Liver (tissue), 9 donors: ENCODE results near the gene ZSCAN16. TPM values are rescaled to one million over a fixed set of nuclear protein-coding genes. Genes with fewer than 3 reads are reported as not detected.

Source experiments
- DNase-seq: peaks from one replicate; pipeline ENCODE4 v3.0.0-alpha.2; 2017; ENCODE audit warnings: low spot score
- H3K27ac ChIP-seq, 2 donors: one replicate each; pipeline ENCODE4 v1.7.0; 2013; ENCODE audit warnings: inconsistent platforms in 2 of 2, low read length in 2 of 2, control low read depth in 1 of 2, low read depth in 1 of 2, mild to moderate bottlenecking in 1 of 2
- H3K27me3 ChIP-seq, 4 donors: one replicate each; pipeline versions ENCODE4 v1.6.1 to v1.7.0; 2013; ENCODE audit warnings: low read length in 3 of 4, inconsistent platforms in 1 of 4, mild to moderate bottlenecking in 1 of 4, moderate library complexity in 1 of 4; ENCODE audit not compliant: control insufficient read depth in 4 of 4, insufficient read depth in 4 of 4
- H3K36me3 ChIP-seq, 4 donors: one replicate each; pipeline versions ENCODE4 v1.6.1 to v1.7.0; 2013; ENCODE audit warnings: low read length in 3 of 4, mild to moderate bottlenecking in 3 of 4, low read depth in 1 of 4, moderate library complexity in 1 of 4; ENCODE audit not compliant: control insufficient read depth in 4 of 4, insufficient read depth in 3 of 4
- H3K4me1 ChIP-seq, 4 donors: one replicate each; pipeline versions ENCODE4 v1.6.1 to v1.7.0; 2013; ENCODE audit warnings: low read length in 3 of 4, mild to moderate bottlenecking in 3 of 4, moderate library complexity in 1 of 4; ENCODE audit not compliant: control insufficient read depth in 4 of 4, insufficient read depth in 4 of 4
- H3K4me3 ChIP-seq, 3 donors: one replicate each; pipeline versions ENCODE4 v1.6.1 to v1.7.0; 2013; ENCODE audit warnings: low read length in 3 of 3, control low read depth in 1 of 3, low read depth in 1 of 3, mild to moderate bottlenecking in 1 of 3
- H3K9ac ChIP-seq, 2 donors: one replicate each; pipeline ENCODE4 v1.7.0; 2013; ENCODE audit warnings: low read length in 2 of 2, mild to moderate bottlenecking in 2 of 2, moderate library complexity in 2 of 2, control low read depth in 1 of 2, low read depth in 1 of 2
- H3K9me3 ChIP-seq, 4 donors: one replicate each; pipeline versions ENCODE4 v1.6.1 to v1.7.0; 2013; ENCODE audit warnings: low read length in 3 of 4; ENCODE audit not compliant: control insufficient read depth in 4 of 4
- EGR1 ChIP-seq, 2 donors: IDR thresholded peaks; 2 replicates each; pipeline ENCODE4 v1.6.1; 2016 to 2018; ENCODE audit warnings: antibody characterized with exemption in 2 of 2, low read depth in 2 of 2
- FOXA1 ChIP-seq: IDR thresholded peaks from 2 replicates; pipeline ENCODE4 v1.6.1; 2016; ENCODE audit warnings: antibody characterized with exemption
- FOXA2 ChIP-seq: IDR thresholded peaks from 2 replicates; pipeline ENCODE4 v1.6.1; 2016; ENCODE audit warnings: antibody characterized with exemption
- GABPA ChIP-seq, 2 donors: IDR thresholded peaks in 1 of 2; conservative IDR thresholded peaks in 1 of 2; 2 replicates each; pipeline ENCODE4 v1.6.1; 2016; ENCODE audit warnings: antibody characterized with exemption in 2 of 2, mild to moderate bottlenecking in 1 of 2, moderate library complexity in 1 of 2
- HNF4A ChIP-seq, 2 donors: conservative IDR thresholded peaks; 2 replicates each; pipeline ENCODE4 v1.6.1; 2016; ENCODE audit warnings: antibody characterized with exemption in 2 of 2, mild to moderate bottlenecking in 2 of 2
- HNF4G ChIP-seq: IDR thresholded peaks from 2 replicates; pipeline ENCODE4 v1.6.1; 2016; ENCODE audit warnings: antibody characterized with exemption
- JUND ChIP-seq, 2 donors: IDR thresholded peaks; 2 replicates each; pipeline ENCODE4 v1.6.1; 2016; ENCODE audit warnings: antibody characterized with exemption in 2 of 2
- NR2F2 ChIP-seq: IDR thresholded peaks from 2 replicates; pipeline ENCODE4 v1.6.1; 2016; ENCODE audit warnings: antibody characterized with exemption
- RAD21 ChIP-seq, 2 donors: IDR thresholded peaks; 2 replicates each; pipeline ENCODE4 v1.6.1; 2016; ENCODE audit warnings: antibody characterized with exemption in 2 of 2, mild to moderate bottlenecking in 2 of 2
- RXRA ChIP-seq, 2 donors: IDR thresholded peaks; 2 replicates each; pipeline ENCODE4 v1.6.1; 2017 to 2018; ENCODE audit warnings: antibody characterized with exemption in 2 of 2, mild to moderate bottlenecking in 1 of 2
- SP1 ChIP-seq: IDR thresholded peaks from 2 replicates; pipeline ENCODE4 v1.6.1; 2018; ENCODE audit warnings: antibody characterized with exemption, mild to moderate bottlenecking
- TAF1 ChIP-seq: conservative IDR thresholded peaks from 2 replicates; pipeline ENCODE4 v1.6.1; 2016; ENCODE audit warnings: antibody characterized with exemption, mild to moderate bottlenecking
- YY1 ChIP-seq: IDR thresholded peaks from 2 replicates; pipeline ENCODE4 v1.6.1; 2016; ENCODE audit warnings: antibody characterized with exemption, mild to moderate bottlenecking
- WGBS: extraction: QIAGEN DNeasy Blood & Tissue Kit; methylation state at CpG from one replicate; pipeline ENCODE4 v1.1.7; 2013; 5-methylcytosine and 5-hydroxymethylcytosine counted together
- polyA plus RNA-seq, 2 donors: library from polyadenylated mRNA; stranded (reverse) in 1 of 2; unstranded in 1 of 2; fragments of 200-250 nt in 1 of 2; fragments of >200 nt in 1 of 2; fragmentation: Nextera tagmentation in 1 of 2; extraction: Ambion mirVana in 1 of 2; gene quantifications; one replicate each; pipeline versions ENCODE4 v1.2.1 to v1.2.3, GENCODE V29; 2013 to 2015
- total RNA-seq, 2 donors: library from RNA; depleted of rRNA; stranded (reverse); fragments of >200 nt; gene quantifications; one replicate each; pipeline ENCODE4 v1.2.3, GENCODE V29; 2014
- TF ChIP-seq, protein P1 (sequence below): IDR thresholded peaks from 2 replicates; pipeline ENCODE4 v1.6.1; 2016; ENCODE audit warnings: antibody characterized with exemption
- TF ChIP-seq, protein P2 (sequence below): IDR thresholded peaks from 2 replicates; pipeline ENCODE4 v1.6.1; 2016; ENCODE audit warnings: antibody characterized with exemption
- TF ChIP-seq, protein P3 (sequence below): fragments of 150-350 bp; IDR thresholded peaks from 2 replicates; pipeline ENCODE4 v1.5.1; 2017; ENCODE audit warnings: improper control_type of control experiment, low read depth, low read length; ENCODE audit not compliant: missing input control
- donor health status: healthy.
- donor health status: healthy.
- donor health status: healthy.
- donor health status: healthy.
- donor health status: healthy.

Gene ZSCAN16
- total and polyA plus RNA-seq, 4 donors: 1.5 to 3.5 (median 2.7) TPM

DNA sequence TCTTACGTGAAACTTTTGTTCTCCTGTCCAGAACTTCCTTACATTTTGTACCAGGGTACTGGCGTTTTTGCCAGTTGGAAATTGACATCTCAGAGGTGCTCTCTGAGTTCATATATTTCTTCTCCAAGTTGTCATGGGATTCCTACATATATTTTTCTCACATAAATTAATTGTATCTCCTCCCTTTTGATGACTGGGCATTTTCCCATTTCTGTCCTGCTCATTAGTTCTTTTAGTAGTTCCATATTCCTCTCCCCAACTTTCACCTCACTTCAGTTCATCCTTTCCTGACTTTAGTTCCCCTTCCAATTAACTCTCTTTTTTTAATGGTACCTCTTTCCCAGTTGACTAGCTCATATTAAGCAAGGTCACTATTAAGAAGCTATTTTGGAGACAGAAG, 28.1 kb downstream of the ZSCAN16 start:
- DNase-seq: no peak
- H3K27me3 ChIP-seq: no peaks in the 10 kb centered on the region
- no peak overlapping the region for H3K4me3 ChIP-seq
- no peak overlapping the region for H3K27ac ChIP-seq
- H3K9ac ChIP-seq: no peak overlapping the region
- peaks cover 28 to 81% (median 73%) of the 10 kb centered on the region in 4 donors for H3K36me3 ChIP-seq
- 98% methylated on average over 2 of the region's 2 CpGs for WGBS
- no peaks in the 10 kb centered on the region for H3K4me1 ChIP-seq
- peaks cover 2 to 19% (median 7%) of the 10 kb centered on the region in 4 donors for H3K9me3 ChIP-seq
- TF ChIP-seq NR2F2 (no peak), FOXA2 (no peak)

DNA sequence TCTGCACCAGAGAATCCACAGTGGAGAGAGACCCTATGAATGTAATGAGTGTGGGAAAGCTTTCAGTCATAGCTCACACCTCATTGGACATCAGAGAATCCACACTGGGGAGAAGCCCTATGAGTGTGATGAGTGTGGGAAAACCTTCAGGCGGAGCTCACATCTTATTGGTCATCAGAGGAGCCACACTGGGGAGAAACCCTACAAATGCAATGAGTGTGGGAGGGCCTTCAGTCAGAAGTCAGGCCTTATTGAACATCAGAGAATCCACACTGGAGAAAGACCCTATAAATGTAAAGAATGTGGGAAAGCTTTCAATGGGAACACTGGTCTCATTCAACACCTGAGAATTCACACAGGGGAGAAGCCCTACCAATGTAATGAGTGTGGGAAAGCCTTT, 29.1 kb downstream of the ZSCAN16 start:
- no peak for DNase-seq
- H3K9me3 ChIP-seq: peaks cover 2 to 19% (median 7%) of the 10 kb centered on the region in 4 donors
- H3K27me3 ChIP-seq: no peaks in the 10 kb centered on the region
- H3K9ac ChIP-seq: no peak overlapping the region
- no peak overlapping the region for H3K4me3 ChIP-seq
- 96% methylated on average over 1 of the region's 1 CpG for WGBS
- peaks cover 25 to 76% (median 66%) of the 10 kb centered on the region in 4 donors for H3K36me3 ChIP-seq
- H3K4me1 ChIP-seq: no peaks in the 10 kb centered on the region
- H3K27ac ChIP-seq: no peak overlapping the region
- TF ChIP-seq GABPA (IDR thresholded peaks at IDR 0.05 in 1 of 2, conservative IDR thresholded peaks at IDR 0.05 in 1 of 2) (no peak), TAF1 (no peak), HNF4G (no peak), JUND (IDR thresholded peaks at IDR 0.05) (no peak), FOXA2 (no peak), NR2F2 (no peak)
- TF ChIP-seq, protein P1, sequence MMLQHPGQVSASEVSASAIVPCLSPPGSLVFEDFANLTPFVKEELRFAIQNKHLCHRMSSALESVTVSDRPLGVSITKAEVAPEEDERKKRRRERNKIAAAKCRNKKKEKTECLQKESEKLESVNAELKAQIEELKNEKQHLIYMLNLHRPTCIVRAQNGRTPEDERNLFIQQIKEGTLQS: no peak
- TF ChIP-seq, protein P2, sequence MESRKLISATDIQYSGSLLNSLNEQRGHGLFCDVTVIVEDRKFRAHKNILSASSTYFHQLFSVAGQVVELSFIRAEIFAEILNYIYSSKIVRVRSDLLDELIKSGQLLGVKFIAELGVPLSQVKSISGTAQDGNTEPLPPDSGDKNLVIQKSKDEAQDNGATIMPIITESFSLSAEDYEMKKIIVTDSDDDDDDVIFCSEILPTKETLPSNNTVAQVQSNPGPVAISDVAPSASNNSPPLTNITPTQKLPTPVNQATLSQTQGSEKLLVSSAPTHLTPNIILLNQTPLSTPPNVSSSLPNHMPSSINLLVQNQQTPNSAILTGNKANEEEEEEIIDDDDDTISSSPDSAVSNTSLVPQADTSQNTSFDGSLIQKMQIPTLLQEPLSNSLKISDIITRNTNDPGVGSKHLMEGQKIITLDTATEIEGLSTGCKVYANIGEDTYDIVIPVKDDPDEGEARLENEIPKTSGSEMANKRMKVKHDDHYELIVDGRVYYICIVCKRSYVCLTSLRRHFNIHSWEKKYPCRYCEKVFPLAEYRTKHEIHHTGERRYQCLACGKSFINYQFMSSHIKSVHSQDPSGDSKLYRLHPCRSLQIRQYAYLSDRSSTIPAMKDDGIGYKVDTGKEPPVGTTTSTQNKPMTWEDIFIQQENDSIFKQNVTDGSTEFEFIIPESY: no peak

DNA sequence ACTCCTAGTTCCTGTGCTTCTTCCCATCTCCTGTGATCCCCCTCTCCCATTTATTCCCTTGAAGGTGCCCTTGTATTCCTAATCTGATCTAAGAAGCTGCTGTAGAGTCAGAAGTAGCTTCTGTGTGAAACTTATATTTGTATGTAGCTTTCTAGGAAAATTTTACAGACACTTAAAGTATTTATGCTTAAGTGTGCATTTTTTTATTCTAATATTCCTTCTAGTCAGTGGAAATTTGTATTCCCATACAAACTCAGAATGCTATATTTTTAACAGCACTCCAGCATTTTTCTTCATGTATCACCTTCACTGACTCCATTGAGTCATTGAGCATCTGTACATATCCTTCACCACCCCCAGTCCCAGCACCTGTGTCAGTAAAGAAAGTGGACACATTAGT, 29.9 kb downstream of the ZSCAN16 start:
- H3K36me3 ChIP-seq: peaks cover 20 to 71% (median 59%) of the 10 kb centered on the region in 4 donors
- TF ChIP-seq EGR1 (IDR thresholded peaks at IDR 0.05; ENCODE audit: low read depth in 2 of 2) (no peak), JUND (IDR thresholded peaks at IDR 0.05) (no peak), SP1 (no peak), FOXA1 (no peak), GABPA (IDR thresholded peaks at IDR 0.05 in 1 of 2, conservative IDR thresholded peaks at IDR 0.05 in 1 of 2) (no peak), HNF4A (conservative IDR thresholded peaks at IDR 0.05) (no peak), HNF4G (no peak)
- H3K9ac ChIP-seq: no peak overlapping the region

DNA sequence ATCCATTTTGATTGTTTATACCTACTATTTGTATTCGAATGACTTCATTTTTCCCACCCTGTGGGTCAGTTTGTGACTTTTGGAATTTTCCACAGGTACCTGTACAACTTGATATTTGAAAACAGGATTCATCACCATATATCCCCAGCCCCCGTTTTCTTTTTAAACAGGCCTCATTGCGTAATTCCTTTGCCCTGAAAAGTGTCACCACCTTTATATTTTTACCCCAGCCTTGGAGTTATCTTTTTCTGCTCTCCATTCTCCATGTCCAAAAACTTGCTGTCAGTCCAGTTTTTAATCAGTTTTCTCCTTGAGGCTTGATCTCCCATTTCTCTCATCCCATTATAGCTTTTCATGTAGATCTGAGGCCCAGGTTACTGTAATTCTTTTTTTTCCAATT, 33.9 kb downstream of the ZSCAN16 start:
- no peak for DNase-seq
- Histone ChIP-seq H3K4me3 (no peak overlapping the region), H3K9me3 (peaks cover 1 to 6% (median 3%) of the 10 kb centered on the region in 4 donors), H3K9ac (no peak overlapping the region), H3K27me3 (no peaks in the 10 kb centered on the region), H3K36me3 (peaks cover 8 to 32% (median 26%) of the 10 kb centered on the region in 4 donors), H3K27ac (no peak overlapping the region), H3K4me1 (peaks cover 0 to 7% (median 5%) of the 10 kb centered on the region in 4 donors)
- 96% methylated on average over 3 of the region's 3 CpGs for WGBS
- TF ChIP-seq EGR1 (IDR thresholded peaks at IDR 0.05; ENCODE audit: low read depth in 2 of 2) (no peak), GABPA (IDR thresholded peaks at IDR 0.05 in 1 of 2, conservative IDR thresholded peaks at IDR 0.05 in 1 of 2) (no peak), SP1 (no peak), HNF4G (no peak), RAD21 (IDR thresholded peaks at IDR 0.05) (no peak), RXRA (IDR thresholded peaks at IDR 0.05) (no peak), FOXA1 (no peak), YY1 (no peak), NR2F2 (no peak), HNF4A (conservative IDR thresholded peaks at IDR 0.05) (no peak), JUND (IDR thresholded peaks at IDR 0.05) (no peak)
- TF ChIP-seq, protein P3, sequence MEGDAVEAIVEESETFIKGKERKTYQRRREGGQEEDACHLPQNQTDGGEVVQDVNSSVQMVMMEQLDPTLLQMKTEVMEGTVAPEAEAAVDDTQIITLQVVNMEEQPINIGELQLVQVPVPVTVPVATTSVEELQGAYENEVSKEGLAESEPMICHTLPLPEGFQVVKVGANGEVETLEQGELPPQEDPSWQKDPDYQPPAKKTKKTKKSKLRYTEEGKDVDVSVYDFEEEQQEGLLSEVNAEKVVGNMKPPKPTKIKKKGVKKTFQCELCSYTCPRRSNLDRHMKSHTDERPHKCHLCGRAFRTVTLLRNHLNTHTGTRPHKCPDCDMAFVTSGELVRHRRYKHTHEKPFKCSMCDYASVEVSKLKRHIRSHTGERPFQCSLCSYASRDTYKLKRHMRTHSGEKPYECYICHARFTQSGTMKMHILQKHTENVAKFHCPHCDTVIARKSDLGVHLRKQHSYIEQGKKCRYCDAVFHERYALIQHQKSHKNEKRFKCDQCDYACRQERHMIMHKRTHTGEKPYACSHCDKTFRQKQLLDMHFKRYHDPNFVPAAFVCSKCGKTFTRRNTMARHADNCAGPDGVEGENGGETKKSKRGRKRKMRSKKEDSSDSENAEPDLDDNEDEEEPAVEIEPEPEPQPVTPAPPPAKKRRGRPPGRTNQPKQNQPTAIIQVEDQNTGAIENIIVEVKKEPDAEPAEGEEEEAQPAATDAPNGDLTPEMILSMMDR: no peak

More for the DNA sequence above, 29.9 kb downstream of the ZSCAN16 start:
- Histone ChIP-seq H3K27ac (no peak overlapping the region), H3K4me1 (no peaks in the 10 kb centered on the region), H3K9me3 (peaks cover 2 to 19% (median 7%) of the 10 kb centered on the region in 4 donors), H3K27me3 (no peaks in the 10 kb centered on the region), H3K4me3 (no peak overlapping the region)
- DNase-seq: no peak
